Chondrocyte (in vitro differentiated cells): Measurements from ENCODE around the gene TRERF1. TPM values are rescaled to one million over a fixed set of nuclear protein-coding genes. Genes with fewer than 3 reads are reported as not detected.

ENCODE experiments used
- DNase-seq: peaks from one replicate; pipeline ENCODE4 v3.0.0; 2021; ENCODE audit warnings: mixed read lengths, low spot score
- H3K27ac Mint-ChIP-seq: one replicate; pipeline ENCODE4 v1.8.0; 2021; ENCODE audit warnings: mild to moderate bottlenecking, moderate library complexity, mixed read lengths; ENCODE audit not compliant: unreplicated experiment
- H3K27me3 Mint-ChIP-seq: 2 replicates; pipeline ENCODE4 v1.8.0; 2021; ENCODE audit warnings: low read depth, mixed read lengths
- H3K36me3 Mint-ChIP-seq: 2 replicates; pipeline ENCODE4 v1.8.0; 2021; ENCODE audit warnings: low read depth, mixed read lengths
- H3K4me1 Mint-ChIP-seq: 2 replicates; pipeline ENCODE4 v1.8.0; 2021; ENCODE audit warnings: low read depth, mild to moderate bottlenecking, mixed read lengths
- H3K4me3 Mint-ChIP-seq: one replicate; pipeline ENCODE4 v1.8.0; 2021; ENCODE audit warnings: mild to moderate bottlenecking, moderate library complexity, mixed read lengths; ENCODE audit not compliant: unreplicated experiment
- H3K9me3 Mint-ChIP-seq: 2 replicates; pipeline ENCODE4 v1.8.0; 2021; ENCODE audit warnings: low read depth, mixed read lengths
- CTCF ChIP-seq: fragments of 200-600 bp; sonication (generic); IDR thresholded peaks from 2 replicates; pipeline ENCODE4 v1.5.0; 2021; ENCODE audit warnings: antibody characterized with exemption, mild to moderate bottlenecking, moderate library complexity
- total RNA-seq: library from RNA; stranded (reverse); gene quantifications from 3 replicates; pipeline ENCODE4 v1.2.1, GENCODE V29; 2021

TRERF1 gene
- total RNA-seq, 1 donor from 2014 or later, result 1.8 TPM

GRCh38 chr6:42374018-42374669 lies 77.6 kb downstream of the TRERF1 start:
- TF ChIP-seq CTCF, result no peak
- H3K4me1 Mint-ChIP-seq, result no peaks in the 10 kb centered on the region

GRCh38 chr6:42372699-42373098 lies 79.0 kb downstream of the TRERF1 start:
- no peaks in the 10 kb centered on the region for H3K27me3 Mint-ChIP-seq
- no peak overlapping the region for H3K4me3 Mint-ChIP-seq
- no peak for TF ChIP-seq CTCF
- H3K27ac Mint-ChIP-seq, result no peak overlapping the region
- H3K36me3 Mint-ChIP-seq, result no peaks in the 10 kb centered on the region
- H3K9me3 Mint-ChIP-seq, result no peaks in the 10 kb centered on the region
- no peak for DNase-seq
- no peaks in the 10 kb centered on the region for H3K4me1 Mint-ChIP-seq

More at GRCh38 chr6:42374018-42374669, 77.6 kb downstream of the TRERF1 start:
- Mint-ChIP-seq H3K9me3 (no peaks in the 10 kb centered on the region), H3K27ac (no peak overlapping the region), H3K4me3 (no peak overlapping the region), H3K36me3 (no peaks in the 10 kb centered on the region), H3K27me3 (no peaks in the 10 kb centered on the region)
- no peak for DNase-seq

DNA sequence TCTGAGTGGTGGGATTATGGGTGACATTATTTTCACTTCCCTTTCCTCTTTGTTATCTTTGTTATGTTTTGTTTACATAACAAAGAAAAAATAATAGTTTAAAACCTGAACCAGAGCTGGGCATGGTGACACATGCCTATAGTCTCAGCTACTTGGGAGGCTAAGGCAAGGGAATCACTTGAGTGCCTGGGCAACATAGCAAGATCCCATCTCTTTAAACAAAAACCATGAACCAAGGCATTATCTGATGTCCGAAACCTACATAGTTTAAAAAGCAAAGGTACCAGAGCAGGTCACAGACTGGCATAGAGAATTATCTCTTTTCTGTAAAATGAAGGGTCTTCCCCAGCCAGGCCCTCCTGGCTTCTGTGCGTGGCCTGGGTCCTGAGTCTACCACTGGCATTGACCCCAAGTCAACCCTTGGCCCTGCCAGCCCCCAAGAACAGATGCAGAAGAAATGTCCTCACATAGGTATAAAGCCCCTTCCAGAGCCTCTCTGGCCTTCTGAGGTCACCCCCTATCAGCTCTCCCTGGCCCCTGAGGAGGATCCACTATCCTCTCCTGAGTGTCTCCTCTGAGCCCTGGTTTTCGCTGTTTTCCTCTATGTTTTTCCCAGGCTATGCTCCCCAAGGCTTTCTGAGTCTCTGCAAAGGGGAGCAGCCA lies 81.3 kb downstream of the TRERF1 start:
- no peak overlapping the region for H3K4me3 Mint-ChIP-seq
- no peak overlapping the region for H3K27ac Mint-ChIP-seq
- no peaks in the 10 kb centered on the region for H3K36me3 Mint-ChIP-seq
- H3K4me1 Mint-ChIP-seq, result no peaks in the 10 kb centered on the region
- no peak for TF ChIP-seq CTCF
- H3K9me3 Mint-ChIP-seq, result no peaks in the 10 kb centered on the region
- H3K27me3 Mint-ChIP-seq, result no peaks in the 10 kb centered on the region
- DNase-seq, result no peak

GRCh38 chr6:42369568-42369967 lies 82.2 kb downstream of the TRERF1 start:
- Mint-ChIP-seq H3K27ac (no peak overlapping the region), H3K9me3 (no peaks in the 10 kb centered on the region), H3K4me3 (no peak overlapping the region), H3K4me1 (no peaks in the 10 kb centered on the region), H3K36me3 (no peaks in the 10 kb centered on the region), H3K27me3 (no peaks in the 10 kb centered on the region)
- no peak for TF ChIP-seq CTCF
- no peak for DNase-seq

- no peak overlapping the region for H3K27ac Mint-ChIP-seq
- no peaks in the 10 kb centered on the region for H3K27me3 Mint-ChIP-seq
- no peak for DNase-seq
- no peaks in the 10 kb centered on the region for H3K36me3 Mint-ChIP-seq
- no peak for TF ChIP-seq CTCF
- no peaks in the 10 kb centered on the region for H3K4me1 Mint-ChIP-seq
- H3K4me3 Mint-ChIP-seq, result no peak overlapping the region
- no peaks in the 10 kb centered on the region for H3K9me3 Mint-ChIP-seq
Observed at GRCh38 chr6:42368181-42368580, 83.5 kb downstream of the TRERF1 start.
